AG04449 (cell line): ENCODE measurements around the gene LDHD.

Experiments used
- CTCF ChIA-PET: fragments of 350-600 bp; formaldehyde crosslinking; extraction: SDS; loops from one replicate; lab custom pipeline; 2021; ENCODE audit warnings: antibody characterized with exemption; lab: Yijun Ruan, JAX
- POLR2A ChIA-PET: fragments of 400-600, 350-600 bp; formaldehyde crosslinking; extraction: SDS; loops from one replicate; lab custom pipeline; 2020; ENCODE audit warnings: antibody characterized with exemption, inconsistent platforms; lab: Yijun Ruan, JAX
- DNase-seq: peaks from one replicate; pipeline ENCODE4 v3.0.0-alpha.2; 2010; ENCODE audit warnings: low read depth, low spot score
- H3K4me3 ChIP-seq: 2 replicates; pipeline ENCODE4 v1.5.1; 2011; ENCODE audit warnings: low read depth, mild to moderate bottlenecking, control low read depth, low read length
- CTCF ChIP-seq: IDR thresholded peaks from one replicate; pipeline ENCODE4 v1.5.1; 2011; ENCODE audit warnings: mild to moderate bottlenecking, moderate library complexity, low read length, control low read depth, inconsistent platforms; ENCODE audit not compliant: insufficient read depth; ENCODE audit errors: missing control alignments

The LDHD gene

GRCh38 chr16:75116081-75116910 is at the start of gene LDHD:
Gene LDHD (minus strand): TSS chr16:75116780. CDS start chr16:75116720, 60 bp downstream.
- H3K4me3 ChIP-seq, result peak within 1 kb of the TSS; percentile 53
- no peak for DNase-seq
- no peak for TF ChIP-seq CTCF
- CTCF ChIA-PET, result interaction anchor here (1.0 to 2.8 kb wide), 3 partner anchors 118 to 123 kb away, joined by 3 to 12 read pairs (median 4); partner anchors contain the start of gene ZNRF1
- POLR2A ChIA-PET, result no interaction called here

DNA sequence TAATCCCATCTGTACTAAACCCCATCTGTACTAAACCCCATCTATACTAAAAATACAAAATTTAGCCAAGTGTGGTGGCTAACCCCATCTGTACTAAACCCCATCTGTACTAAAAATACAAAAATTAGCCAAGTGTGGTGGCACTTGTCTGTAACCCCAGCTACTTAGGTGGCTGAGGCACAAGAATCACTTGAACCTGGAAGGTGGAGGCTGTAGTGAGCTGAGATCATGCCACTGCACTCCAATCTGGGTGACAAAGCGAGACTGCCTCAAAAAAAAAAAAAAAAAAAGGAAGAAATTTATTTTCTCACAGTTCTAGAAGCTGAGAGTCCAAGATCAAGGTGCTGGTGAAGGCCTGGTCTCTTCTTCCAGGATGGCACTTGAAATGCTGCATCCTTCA is 43.8 kb upstream of the LDHD start:
- ChIA-PET POLR2A (no interaction called here), CTCF (no interaction called here)
- no peak overlapping the region for H3K4me3 ChIP-seq
- TF ChIP-seq CTCF, result no peak
- no peak for DNase-seq

DNA sequence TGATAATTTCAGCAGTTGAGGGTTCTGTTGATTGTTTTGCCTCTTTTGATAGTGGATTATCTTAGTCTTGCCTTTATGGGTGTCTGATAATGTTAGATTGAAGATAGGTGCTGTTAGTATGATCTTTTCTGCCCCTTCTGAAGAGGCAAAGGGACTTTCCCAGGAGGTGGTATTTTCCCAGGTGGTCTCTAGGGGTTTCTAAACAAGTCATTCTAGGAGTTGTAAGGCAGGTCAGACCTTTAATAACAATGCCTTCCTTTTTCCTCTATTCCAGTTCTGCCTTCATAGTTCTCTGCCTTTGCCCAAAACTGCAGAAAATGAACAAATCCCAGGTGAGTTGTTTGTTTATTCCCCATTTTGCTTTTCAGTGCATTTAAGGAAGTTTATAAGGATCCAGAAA is 36.1 kb upstream of the LDHD start:
- CTCF ChIA-PET, result no interaction called here

GRCh38 chr16:75151798-75152197 is 35.2 kb upstream of the LDHD start:
- TF ChIP-seq CTCF, result no peak
- H3K4me3 ChIP-seq, result no peak overlapping the region
- ChIA-PET POLR2A (no interaction called here), CTCF (no interaction called here)
- DNase-seq, result no peak

More for the DNA sequence above, 36.1 kb upstream of the LDHD start:
- no peak overlapping the region for H3K4me3 ChIP-seq
- TF ChIP-seq CTCF, result no peak
- no peak for DNase-seq
- POLR2A ChIA-PET, result no interaction called here

GRCh38 chr16:75148311-75149195 is 32.0 kb upstream of the LDHD start, which contains the start of gene ZFP1:
Gene ZFP1 (plus strand): TSS chr16:75148524. CDS start chr16:75152952, 4,428 bp downstream.
- no peak for TF ChIP-seq CTCF
- peak within 1 kb of the TSS; percentile 100 for H3K4me3 ChIP-seq
- ChIA-PET POLR2A (no interaction called here), CTCF (no interaction called here)
- DNase-seq, result peak; percentile 38

DNA sequence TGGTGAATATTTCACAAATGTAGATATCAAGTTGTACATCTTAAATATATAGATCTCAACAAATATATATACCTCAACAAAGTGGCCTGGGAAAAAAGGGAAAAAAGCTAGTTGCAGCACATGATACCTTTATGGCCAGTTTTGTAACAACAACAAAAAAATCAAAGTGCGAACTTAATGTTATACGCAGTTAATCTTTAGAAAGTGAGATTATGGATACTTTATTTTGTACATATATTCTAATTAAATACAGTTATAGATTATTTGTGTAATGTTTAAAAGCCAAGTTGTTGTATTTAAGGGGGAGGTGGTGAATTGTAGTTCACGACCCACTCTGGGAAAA is 31.4 kb upstream of the LDHD start:
- ChIA-PET CTCF (no interaction called here), POLR2A (no interaction called here)
- peak overlapping the region; percentile 35 for H3K4me3 ChIP-seq
- no peak for DNase-seq
- TF ChIP-seq CTCF, result no peak
